GM21825 (cell line): ENCODE measurements around the gene PAF1.

Experiments used
- ATAC-seq: cut with Tn5 transposase; IDR thresholded peaks from one replicate; pipeline ENCODE4 v1.9.1; 2021; ENCODE audit warnings: mild to moderate bottlenecking, moderate library complexity; ENCODE audit not compliant: unreplicated experiment

PAF1 gene

GRCh38 chr19:39406656-39407409 is 15.9 kb upstream of the PAF1 start, which contains the start of gene ZFP36:
Gene ZFP36 (plus strand): TSS chr19:39406847. CDS start chr19:39406905, 58 bp downstream.
- ATAC-seq: peak; percentile 10

DNA sequence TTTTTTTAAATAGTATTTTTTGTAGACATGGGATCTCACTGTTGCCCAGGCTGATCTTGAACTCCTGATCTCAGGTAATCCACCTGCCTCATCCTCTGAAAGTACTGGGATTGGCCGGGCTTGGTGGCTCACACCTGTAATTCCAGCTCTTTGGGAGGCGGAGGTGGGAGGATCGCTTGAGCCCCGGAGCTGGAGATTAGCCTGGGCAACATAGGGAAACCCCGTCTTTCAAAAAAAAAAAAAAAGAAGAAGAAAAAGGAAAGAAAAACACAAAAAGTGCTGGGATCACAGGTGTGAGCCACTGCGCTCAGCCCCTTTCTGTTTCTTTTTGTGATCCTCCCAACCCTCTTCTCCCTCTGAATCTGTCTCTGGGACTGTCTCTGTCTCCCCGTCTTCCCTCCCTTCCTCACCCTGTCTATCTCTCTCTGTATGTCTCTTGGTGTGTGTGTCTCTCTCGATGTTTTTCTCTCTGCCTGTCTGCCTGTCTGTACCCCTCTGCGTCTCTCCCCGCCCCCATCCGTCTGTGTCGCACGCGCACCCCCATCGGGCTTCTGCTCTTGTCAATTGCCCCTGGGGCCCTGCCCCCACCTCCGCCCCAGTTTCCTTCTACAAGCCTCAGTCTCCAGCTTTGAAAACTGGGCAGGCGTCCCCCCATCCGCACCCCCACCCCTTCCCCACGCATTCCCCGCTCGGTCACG is 15.2 kb upstream of the PAF1 start:
- no peak for ATAC-seq

DNA sequence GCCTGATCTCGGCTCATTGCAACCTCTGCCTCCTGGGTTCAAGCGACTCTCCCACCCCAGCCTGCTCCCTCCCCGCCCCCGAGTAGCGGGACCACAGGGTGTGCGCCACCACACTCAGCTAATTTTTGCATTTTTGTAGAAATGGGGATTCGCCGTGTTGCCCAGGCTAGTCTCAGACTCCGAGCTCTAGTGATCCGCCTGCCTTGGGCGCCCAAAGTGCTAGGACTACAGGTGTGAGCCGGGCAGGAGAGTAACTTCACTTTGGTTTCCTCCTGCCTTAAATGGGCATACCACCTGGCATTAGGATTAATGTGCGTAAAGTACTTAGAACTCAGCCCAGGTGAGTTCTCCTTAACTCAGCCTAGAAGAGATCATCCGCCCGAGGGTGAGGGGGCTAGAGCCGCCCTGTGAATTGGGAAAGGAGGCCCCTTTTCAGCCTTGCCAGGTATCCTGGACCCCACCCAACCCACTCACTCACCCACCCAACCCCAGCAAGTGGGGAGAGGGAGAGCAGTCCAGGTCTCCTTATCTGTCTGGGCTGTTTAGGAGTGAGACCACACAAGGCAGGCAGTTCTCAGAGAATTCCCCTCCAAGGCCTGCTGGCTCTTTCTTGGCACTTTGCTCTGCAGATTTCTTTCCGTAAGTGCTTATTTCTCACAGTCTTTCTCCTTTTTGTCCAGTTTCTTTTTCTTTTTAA is 14.5 kb upstream of the PAF1 start:
- ATAC-seq: no peak

GRCh38 chr19:39403331-39404312 is 12.7 kb upstream of the PAF1 start:
- ATAC-seq: peak; percentile 27

GRCh38 chr19:39402346-39403300 is 11.7 kb upstream of the PAF1 start:
- ATAC-seq: peak; percentile 22

DNA sequence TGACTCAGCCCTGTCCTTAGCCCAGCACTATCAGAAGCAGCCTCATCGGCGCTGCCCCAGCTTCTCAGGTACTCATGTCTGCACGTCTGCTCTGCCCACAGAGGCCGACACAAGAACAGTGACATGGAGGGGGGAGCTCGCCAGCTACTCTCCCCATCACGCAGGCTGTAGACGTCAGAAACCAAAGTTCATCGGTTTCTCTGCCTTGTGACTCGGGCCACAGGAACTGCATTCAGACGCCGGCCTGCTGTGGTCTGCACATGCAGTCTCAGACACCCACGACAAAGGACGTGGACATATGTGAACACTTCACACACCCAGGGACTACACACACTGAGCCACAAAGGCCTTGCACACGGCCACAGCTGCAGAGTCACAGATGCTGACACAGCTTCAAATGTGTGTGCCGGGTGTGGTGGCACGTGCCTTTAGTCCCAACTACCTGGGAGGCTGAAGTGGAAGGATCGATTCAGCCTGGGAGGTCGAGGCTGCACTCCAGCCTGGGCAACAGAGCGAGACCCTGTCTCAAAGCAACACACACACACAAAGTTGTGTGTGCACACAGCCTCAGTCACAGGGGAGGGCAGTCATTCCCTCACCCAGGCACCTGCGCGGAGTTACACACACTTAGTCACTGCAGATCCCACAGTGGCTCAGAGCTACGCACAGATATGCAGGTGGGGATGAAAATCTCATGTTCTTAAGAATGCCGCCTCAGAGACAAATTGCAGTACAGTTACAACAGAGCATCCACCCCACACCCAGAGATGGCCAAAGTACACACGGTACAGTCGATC is 10.8 kb upstream of the PAF1 start:
- ATAC-seq: no peak

DNA sequence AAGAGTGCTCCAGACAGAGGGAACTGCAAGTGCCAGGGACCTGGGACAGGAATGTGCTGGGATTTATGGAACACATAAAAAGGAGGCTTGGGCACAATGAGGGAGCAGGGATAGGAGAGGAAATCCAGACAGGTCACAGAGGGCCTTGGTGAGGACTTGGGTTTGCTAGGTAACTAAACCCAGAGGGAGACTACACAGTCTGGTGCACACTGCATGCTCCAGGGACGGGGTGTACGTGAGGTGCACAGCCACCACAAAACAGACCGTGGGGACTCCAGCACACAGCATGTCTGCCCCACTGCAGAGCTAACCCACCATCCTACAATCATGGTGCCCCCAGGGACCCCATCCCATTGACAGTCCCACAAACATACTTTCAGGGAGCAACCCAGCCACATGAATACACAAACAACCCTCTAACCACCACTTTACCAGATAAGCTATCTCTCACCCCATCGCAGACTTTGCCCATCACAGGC is 10.2 kb upstream of the PAF1 start:
- no peak for ATAC-seq

DNA sequence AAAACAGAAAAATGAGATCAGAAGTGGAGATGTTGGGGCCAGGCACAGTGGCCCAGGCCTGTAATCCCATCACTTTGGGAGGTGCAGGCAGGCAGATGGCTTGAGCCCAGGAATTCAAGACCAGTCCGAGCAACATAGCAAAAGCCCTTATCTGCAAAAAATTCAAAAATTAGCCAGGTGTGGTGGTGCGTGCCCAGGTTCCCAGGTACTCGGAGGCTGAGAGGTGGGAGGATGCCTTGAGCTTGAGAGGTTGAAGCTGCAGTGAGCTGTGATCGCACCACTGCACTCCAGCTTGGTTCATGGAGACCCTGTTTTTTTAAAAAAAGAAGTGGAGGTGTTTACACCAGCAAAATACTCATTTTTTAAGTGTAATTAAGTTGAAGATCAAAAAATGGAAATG is 9.2 kb upstream of the PAF1 start:
- no peak for ATAC-seq

GRCh38 chr19:39399668-39400050 is 8.8 kb upstream of the PAF1 start:
- ATAC-seq: no peak

DNA sequence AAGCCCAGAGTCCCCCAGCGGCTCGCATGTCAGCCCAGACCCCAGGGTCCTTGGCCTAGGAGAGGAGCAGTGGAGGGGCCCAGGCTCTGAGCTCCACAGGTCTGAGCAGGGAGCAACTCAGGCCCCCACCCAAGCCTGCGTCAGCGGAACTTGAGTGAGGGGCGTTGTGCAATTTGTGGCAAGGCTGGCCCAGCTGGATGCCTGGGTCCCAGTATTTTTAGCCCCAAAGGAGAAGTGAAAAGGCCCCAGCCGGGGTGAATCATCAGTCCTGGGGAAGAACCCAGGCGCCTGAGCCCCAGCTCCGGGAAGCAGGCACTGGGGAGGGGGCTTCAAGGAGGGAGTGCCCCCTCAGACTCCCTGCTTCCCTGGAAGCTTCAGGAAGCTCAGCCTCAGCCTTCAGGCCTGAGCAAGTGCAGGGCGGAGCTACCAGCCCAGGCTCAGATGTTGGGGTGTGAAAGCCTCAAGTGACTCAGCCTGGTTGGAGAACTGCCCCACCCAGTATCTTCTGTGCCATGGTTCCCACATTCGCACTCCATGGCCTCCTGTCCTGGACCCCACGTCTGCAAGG is 7.5 kb upstream of the PAF1 start:
- ATAC-seq: no peak

GRCh38 chr19:39397360-39398296 is 6.7 kb upstream of the PAF1 start:
- ATAC-seq: no peak

DNA sequence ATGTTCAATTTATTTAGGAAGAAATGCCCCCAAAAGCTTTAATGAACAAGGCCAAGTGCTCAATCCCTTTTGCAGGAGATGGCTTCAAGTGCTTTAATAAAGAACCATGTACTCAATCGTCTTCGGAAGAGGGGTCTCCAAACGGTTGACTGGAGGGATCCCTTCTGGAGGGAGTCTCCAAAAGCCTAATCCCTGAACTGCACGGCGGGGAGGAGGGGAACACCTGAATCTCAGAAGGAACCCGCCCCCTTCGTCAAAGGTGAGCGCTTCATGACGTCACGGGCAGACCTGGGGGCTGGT is 505 bp downstream of the PAF1 start:
- no peak for ATAC-seq

DNA sequence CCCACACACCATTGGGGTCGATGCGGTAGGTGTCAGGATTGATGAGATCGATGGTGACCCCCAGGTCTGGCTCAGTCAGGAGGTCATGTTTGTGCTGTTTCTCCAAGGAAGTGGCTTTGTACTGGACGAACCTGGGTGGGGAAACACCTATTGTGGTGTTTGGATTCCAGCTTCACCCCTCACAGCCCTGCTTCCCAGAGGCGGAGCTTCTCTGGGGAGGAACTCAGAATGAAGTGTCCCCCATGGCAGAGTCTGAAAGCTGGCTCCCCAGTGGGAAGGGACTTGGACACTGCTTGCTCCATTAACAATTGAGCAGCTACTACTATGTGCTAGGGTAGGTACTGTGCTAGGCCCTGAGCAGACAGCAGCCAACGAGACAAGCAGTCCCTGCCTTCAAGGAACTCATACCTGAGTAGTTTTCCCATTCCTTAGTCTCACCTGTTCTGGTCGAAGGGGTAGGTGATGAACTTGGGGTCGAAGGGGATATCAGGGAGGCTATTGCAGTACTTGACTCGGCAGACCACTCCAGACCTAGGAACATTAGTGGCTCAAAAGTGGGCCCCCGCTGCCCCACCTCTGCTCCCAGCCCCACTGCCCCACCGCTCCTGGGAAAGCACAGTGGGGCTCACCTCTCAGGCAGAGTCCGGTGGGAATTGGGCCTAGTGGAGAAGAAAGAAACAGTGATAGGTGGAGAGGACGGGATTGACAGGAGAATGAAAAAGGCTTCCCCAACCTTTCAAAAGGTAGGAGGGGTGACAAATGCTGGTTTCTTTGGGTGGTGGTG is 1.1 kb downstream of the PAF1 start:
- ATAC-seq: no peak

- ATAC-seq: no peak
Observed at GRCh38 chr19:39388657-39389056, 2.2 kb downstream of the PAF1 start.

- ATAC-seq: no peak
Observed at GRCh38 chr19:39386557-39386956, 4.3 kb downstream of the PAF1 start.

GRCh38 chr19:39385629-39386411 is 5.1 kb downstream of the PAF1 start:
- no peak for ATAC-seq
